ENCODE measurements around the gene SYPL2.

The SYPL2 gene

DNA sequence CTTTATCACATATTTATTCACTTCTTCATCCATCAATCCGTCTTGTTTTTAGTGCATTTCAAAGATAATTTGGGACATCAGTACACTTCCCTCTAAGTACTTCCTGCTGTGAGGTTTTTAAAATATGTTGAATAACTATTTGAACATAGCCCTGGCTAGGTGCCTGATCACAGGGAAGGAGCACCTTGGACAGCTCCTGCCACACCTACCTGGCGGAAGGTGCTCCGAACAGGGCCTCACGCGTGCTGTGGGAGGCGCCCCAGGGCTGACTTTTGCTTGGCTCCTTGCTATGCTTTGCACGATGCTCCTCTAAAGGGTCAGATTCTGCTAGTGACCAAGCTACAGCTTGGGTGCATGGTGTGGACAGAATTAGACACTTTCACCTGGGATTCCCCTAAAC lies 12.5 kb downstream of the SYPL2 start:
- DNase-seq (ENCODE audit: low spot score) = peak; percentile 54
- no peak overlapping the region for H3K4me3 ChIP-seq
- TF ChIP-seq, protein P1, sequence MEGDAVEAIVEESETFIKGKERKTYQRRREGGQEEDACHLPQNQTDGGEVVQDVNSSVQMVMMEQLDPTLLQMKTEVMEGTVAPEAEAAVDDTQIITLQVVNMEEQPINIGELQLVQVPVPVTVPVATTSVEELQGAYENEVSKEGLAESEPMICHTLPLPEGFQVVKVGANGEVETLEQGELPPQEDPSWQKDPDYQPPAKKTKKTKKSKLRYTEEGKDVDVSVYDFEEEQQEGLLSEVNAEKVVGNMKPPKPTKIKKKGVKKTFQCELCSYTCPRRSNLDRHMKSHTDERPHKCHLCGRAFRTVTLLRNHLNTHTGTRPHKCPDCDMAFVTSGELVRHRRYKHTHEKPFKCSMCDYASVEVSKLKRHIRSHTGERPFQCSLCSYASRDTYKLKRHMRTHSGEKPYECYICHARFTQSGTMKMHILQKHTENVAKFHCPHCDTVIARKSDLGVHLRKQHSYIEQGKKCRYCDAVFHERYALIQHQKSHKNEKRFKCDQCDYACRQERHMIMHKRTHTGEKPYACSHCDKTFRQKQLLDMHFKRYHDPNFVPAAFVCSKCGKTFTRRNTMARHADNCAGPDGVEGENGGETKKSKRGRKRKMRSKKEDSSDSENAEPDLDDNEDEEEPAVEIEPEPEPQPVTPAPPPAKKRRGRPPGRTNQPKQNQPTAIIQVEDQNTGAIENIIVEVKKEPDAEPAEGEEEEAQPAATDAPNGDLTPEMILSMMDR (IDR thresholded peaks at IDR 0.05) = no peak
- H3K27ac ChIP-seq = no peak overlapping the region

DNA sequence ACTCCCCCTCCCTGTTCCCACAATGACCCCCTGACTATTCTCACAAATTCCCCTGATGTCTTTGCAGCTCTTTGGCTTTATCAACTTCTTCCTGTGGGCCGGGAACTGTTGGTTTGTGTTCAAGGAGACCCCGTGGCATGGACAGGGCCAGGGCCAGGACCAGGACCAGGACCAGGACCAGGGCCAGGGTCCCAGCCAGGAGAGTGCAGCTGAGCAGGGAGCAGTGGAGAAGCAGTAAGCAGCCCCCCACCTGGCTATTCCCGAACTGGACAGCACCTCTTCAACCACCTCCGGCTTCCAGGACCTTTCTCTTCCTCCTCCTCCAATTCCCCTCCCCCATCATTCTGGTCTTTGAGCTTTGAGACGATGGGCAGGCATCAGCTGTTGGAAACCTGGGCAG lies 13.0 kb downstream of the SYPL2 start:
- Histone ChIP-seq H3K27ac (no peak overlapping the region), H3K4me3 (no peak overlapping the region)
- DNase-seq (ENCODE audit: low spot score) = peak; percentile 57
- TF ChIP-seq, protein P1 (IDR thresholded peaks at IDR 0.05) = no peak

DNA sequence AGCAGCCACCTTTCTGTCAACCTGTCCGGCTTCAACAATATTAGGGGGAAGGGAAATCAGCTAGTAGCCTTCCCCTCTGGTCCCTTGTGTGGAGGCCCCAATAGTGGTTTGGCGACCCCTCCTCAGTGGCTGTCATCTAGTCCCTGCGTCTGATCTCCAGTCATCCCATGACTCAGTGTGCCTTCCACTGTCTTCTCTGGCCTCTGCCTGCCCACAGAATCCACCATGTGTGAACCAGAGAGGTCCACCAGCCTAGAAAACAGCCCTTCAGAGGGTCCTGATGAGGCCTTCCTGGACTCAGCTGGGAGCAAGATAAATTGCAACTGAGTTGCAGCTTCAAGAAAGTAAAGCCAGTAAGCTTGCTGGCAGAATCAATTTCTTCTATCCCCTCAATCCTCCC lies 13.6 kb downstream of the SYPL2 start:
- H3K4me3 ChIP-seq = no peak overlapping the region
- DNase-seq (ENCODE audit: low spot score) = no peak
- TF ChIP-seq, protein P1 (IDR thresholded peaks at IDR 0.05) = no peak
- no peak overlapping the region for H3K27ac ChIP-seq

DNA sequence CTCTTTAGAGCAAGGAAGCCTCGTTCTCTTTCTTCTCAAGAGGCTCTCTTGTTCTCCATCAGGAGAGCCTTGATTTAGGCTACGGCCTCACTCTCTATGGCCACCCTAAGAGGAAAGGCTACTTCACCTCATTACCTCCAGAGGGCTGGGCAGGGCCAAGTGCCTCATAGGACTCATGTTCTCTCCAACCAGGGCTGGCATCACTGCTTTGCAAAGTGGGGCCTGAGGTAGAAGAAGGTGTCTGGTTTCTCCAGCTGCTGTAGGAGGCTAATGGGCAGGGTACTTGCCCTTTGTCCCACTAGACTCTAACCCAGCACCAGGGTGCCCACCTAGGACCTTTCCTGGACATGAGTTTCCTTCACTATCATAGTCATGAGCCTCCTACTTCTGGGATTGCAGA lies 15.3 kb downstream of the SYPL2 start:
- Histone ChIP-seq H3K4me3 (no peak overlapping the region), H3K27ac (no peak overlapping the region)
- DNase-seq (ENCODE audit: low spot score) = peak; percentile 68
- TF ChIP-seq, protein P1 (IDR thresholded peaks at IDR 0.05) = no peak

DNA sequence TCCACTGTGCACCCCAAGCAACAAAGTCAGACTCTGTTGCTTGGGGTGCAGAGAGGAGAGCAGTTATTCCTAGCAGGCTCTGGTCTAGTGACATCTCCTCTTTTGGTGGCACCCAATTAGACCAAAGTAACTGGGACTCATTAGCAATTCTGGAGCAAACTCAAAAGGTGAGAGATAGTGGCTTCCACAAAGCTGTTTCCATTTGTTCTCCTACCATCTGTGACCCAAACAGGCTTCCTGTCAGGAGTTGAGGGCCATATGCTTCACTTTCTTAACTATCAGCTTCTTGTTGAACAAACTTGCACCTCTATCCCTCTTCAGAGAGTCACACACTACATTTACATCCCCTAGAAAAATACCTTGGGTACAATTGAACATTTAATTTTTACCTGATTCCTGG lies 15.9 kb downstream of the SYPL2 start:
- DNase-seq (ENCODE audit: low spot score) = no peak
- no peak overlapping the region for H3K4me3 ChIP-seq
- TF ChIP-seq, protein P1 (IDR thresholded peaks at IDR 0.05) = no peak
- H3K27ac ChIP-seq = no peak overlapping the region

DNA sequence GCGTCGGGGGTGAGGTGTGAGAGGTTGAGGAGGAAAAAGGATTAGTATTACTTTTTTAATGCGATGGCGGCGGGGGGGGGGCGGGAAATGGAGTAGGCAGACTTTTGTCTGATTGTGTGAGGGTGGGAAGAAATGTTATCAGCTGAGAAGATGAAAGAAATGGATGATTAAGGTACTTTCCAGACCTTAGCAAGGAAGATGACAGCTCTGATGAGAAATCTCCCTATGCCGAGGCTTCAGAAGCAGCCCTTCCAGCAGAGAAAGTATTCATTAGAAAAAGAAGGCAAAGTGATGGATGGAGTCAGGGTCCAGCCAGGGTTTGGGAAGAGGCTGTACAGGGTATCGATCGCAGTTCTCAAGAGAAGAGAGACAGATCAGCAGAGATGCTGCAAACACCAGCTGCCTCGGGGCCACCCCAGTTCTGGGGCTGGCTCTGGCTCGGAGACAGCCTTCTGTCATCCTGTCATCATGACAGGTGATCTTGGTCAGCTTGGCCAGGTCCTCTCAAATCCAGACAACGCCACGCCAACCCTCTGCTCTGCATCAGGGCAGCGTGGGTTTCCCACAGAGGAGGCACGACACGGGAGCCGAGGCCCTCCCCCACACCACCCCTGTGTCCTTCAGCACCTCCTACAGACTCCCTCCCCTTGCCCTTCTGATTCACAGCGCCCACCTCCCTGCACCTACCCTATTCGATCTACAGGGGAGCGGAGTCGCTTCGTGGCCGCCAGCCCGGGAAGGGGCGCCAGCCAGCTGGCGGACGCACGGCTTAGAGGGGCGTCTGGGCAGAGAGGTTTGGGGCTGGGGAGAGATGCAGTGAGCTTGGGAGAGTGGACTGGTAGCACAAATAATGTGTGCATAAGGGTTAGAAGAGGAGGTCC lies 16.7 kb downstream of the SYPL2 start:
- H3K4me3 ChIP-seq = peak overlapping the region; percentile 98
- TF ChIP-seq, protein P1 (IDR thresholded peaks at IDR 0.05) = no peak
- DNase-seq (ENCODE audit: low spot score) = no peak
- H3K27ac ChIP-seq = peak overlapping the region in 1 of 2 donors; percentile 99
